ENCODE results near the gene RIPPLY1. TPM values are rescaled to one million over a fixed set of nuclear protein-coding genes. Genes with fewer than 3 reads are reported as not detected.

The RIPPLY1 gene
- total RNA-seq, 1 experiment from 2014 or later: not detected

GRCh38 chrX:106891762-106892460, 11.2 kb downstream of the RIPPLY1 start:
- BruUV-seq (replicated peaks): no TSS peak
- intact Hi-C loops (cut with micrococcal nuclease; ENCODE audit: unreplicated experiment): loop anchor here (10.0 kb wide), 2 partner anchors 553 to 883 kb away; partner anchors contain the start of genes FRMPD3, NCBP2L and TSC22D3
- Histone ChIP-seq H3K4me1 (ENCODE audit: insufficient read depth, low read length, poor library complexity, severe bottlenecking) (no peaks in the 10 kb centered on the region), H3K36me3 (ENCODE audit: insufficient read depth, low read length, poor library complexity, severe bottlenecking) (no peaks in the 10 kb centered on the region), H3K9me3 (ENCODE audit: low read depth, low read length, poor library complexity, severe bottlenecking) (no peaks in the 10 kb centered on the region), H3K27me3 (replicated peaks; ENCODE audit: insufficient read depth, low read depth, low read length, poor library complexity) (peaks cover 8% of the 10 kb centered on the region), H3K27ac (ENCODE audit: low read depth, low read length, poor library complexity, severe bottlenecking) (no peak overlapping the region), H3K4me3 (ENCODE audit: low read depth, low read length, poor library complexity, severe bottlenecking) (no peak overlapping the region)
- TF ChIP-seq, protein P1, sequence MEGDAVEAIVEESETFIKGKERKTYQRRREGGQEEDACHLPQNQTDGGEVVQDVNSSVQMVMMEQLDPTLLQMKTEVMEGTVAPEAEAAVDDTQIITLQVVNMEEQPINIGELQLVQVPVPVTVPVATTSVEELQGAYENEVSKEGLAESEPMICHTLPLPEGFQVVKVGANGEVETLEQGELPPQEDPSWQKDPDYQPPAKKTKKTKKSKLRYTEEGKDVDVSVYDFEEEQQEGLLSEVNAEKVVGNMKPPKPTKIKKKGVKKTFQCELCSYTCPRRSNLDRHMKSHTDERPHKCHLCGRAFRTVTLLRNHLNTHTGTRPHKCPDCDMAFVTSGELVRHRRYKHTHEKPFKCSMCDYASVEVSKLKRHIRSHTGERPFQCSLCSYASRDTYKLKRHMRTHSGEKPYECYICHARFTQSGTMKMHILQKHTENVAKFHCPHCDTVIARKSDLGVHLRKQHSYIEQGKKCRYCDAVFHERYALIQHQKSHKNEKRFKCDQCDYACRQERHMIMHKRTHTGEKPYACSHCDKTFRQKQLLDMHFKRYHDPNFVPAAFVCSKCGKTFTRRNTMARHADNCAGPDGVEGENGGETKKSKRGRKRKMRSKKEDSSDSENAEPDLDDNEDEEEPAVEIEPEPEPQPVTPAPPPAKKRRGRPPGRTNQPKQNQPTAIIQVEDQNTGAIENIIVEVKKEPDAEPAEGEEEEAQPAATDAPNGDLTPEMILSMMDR (conservative IDR thresholded peaks at IDR 0.05; ENCODE audit: low read depth, low read length): no peak
- TF ChIP-seq EZH2 (IDR thresholded peaks at IDR 0.05; ENCODE audit: borderline replicate concordance, low read depth, low read length, poor library complexity, severe bottlenecking): no peak
- ChIA-PET CTCF (no interaction called here), POLR2A (ENCODE audit: low non-redundant PET) (no interaction called here)
- DNase-seq (ENCODE audit: low spot score): no peak

DNA sequence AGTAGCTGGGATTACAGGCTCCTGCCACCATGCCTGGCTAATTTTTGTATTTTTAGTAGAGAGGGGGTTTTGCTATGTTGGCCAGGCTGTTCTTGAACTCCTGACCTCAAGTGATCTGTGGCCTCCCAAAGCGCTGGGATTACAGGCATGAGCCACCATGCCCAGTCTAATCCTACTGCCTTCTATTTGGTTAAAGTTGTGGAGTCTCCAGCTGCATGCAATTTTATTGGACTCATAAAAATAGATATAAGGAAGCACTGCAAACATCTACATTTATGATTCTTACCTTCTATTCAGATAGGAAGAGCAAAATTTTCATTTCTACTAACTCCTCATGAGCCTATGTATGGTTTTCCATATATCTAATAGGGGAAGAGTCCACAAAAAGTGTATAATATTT, 13.7 kb downstream of the RIPPLY1 start:
- no peak overlapping the region for H3K27ac ChIP-seq (ENCODE audit: low read depth, low read length, poor library complexity, severe bottlenecking)
- TF ChIP-seq, protein P1 (conservative IDR thresholded peaks at IDR 0.05; ENCODE audit: low read depth, low read length): no peak
- TF ChIP-seq EZH2 (IDR thresholded peaks at IDR 0.05; ENCODE audit: borderline replicate concordance, low read depth, low read length, poor library complexity, severe bottlenecking): no peak
- intact Hi-C loops (cut with micrococcal nuclease; ENCODE audit: unreplicated experiment): no loop called here
- POLR2A ChIA-PET (ENCODE audit: low non-redundant PET): no interaction called here
- H3K36me3 ChIP-seq (ENCODE audit: insufficient read depth, low read length, poor library complexity, severe bottlenecking): no peaks in the 10 kb centered on the region
- no peaks in the 10 kb centered on the region for H3K4me1 ChIP-seq (ENCODE audit: insufficient read depth, low read length, poor library complexity, severe bottlenecking)
- peaks cover 21% of the 10 kb centered on the region for H3K27me3 ChIP-seq (replicated peaks; ENCODE audit: insufficient read depth, low read depth, low read length, poor library complexity)
- H3K9me3 ChIP-seq (ENCODE audit: low read depth, low read length, poor library complexity, severe bottlenecking): no peaks in the 10 kb centered on the region
- H3K4me3 ChIP-seq (ENCODE audit: low read depth, low read length, poor library complexity, severe bottlenecking): no peak overlapping the region
- DNase-seq (ENCODE audit: low spot score): no peak
- BruUV-seq (replicated peaks): no TSS peak
- CTCF ChIA-PET: no interaction called here

DNA sequence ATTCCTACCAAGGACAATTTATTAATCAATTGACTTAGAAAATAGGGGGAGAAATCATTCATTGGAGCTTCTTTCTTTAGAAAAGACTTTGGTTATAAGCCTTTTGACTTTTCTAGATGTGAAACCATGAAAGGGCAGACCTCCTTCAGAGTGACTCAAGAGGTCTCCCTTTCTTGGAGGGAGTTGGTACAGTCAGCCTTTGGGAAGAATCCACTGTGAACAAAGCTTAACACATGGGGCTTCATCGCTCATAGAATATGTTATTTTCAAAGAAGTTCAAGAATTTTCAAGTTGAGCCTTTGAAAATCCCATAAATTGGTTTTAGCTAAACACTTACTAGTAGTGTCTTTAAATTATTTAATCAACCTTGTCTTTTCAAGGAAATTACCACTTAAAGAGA, 28.0 kb downstream of the RIPPLY1 start:
- Histone ChIP-seq H3K27me3 (replicated peaks; ENCODE audit: insufficient read depth, low read depth, low read length, poor library complexity) (peaks cover 3% of the 10 kb centered on the region), H3K9me3 (ENCODE audit: low read depth, low read length, poor library complexity, severe bottlenecking) (no peaks in the 10 kb centered on the region), H3K4me1 (ENCODE audit: insufficient read depth, low read length, poor library complexity, severe bottlenecking) (no peaks in the 10 kb centered on the region), H3K36me3 (ENCODE audit: insufficient read depth, low read length, poor library complexity, severe bottlenecking) (no peaks in the 10 kb centered on the region), H3K4me3 (ENCODE audit: low read depth, low read length, poor library complexity, severe bottlenecking) (no peak overlapping the region), H3K27ac (ENCODE audit: low read depth, low read length, poor library complexity, severe bottlenecking) (no peak overlapping the region)
- TF ChIP-seq EZH2 (IDR thresholded peaks at IDR 0.05; ENCODE audit: borderline replicate concordance, low read depth, low read length, poor library complexity, severe bottlenecking): no peak
- TF ChIP-seq, protein P1 (conservative IDR thresholded peaks at IDR 0.05; ENCODE audit: low read depth, low read length): no peak
- intact Hi-C loops (cut with micrococcal nuclease; ENCODE audit: unreplicated experiment): no loop called here
- DNase-seq (ENCODE audit: low spot score): no peak
- CTCF ChIA-PET: interaction anchor here (0.7 kb wide), 1 partner anchor 92 kb away, joined by 3 read pairs; no protein-coding TSS in a partner anchor
- POLR2A ChIA-PET (ENCODE audit: low non-redundant PET): no interaction called here
- no TSS peak for BruUV-seq (replicated peaks)

Data from A673 (cell line).